RPMI8226 (cell line): ENCODE results near the gene MARCKSL1.
A peak's percentile ranks its signal among the peaks of the same experiment; 100 is the strongest.
"Not testable (repeated sequence)": the region's sequence is repeated elsewhere in the genome, so short reads cannot be mapped to it uniquely, and the experiment has no call there.

ENCODE experiments used
- DNase-seq: peaks from one replicate; pipeline ENCODE4 v3.0.0-alpha.2; 2015

MARCKSL1 gene

GRCh38 chr1:32332290-32333079 is 3.5 kb downstream of the MARCKSL1 start:
- DNase-seq = no peak

- DNase-seq = no peak
Measured at GRCh38 chr1:32331549-32331948, 4.5 kb downstream of the MARCKSL1 start.

GRCh38 chr1:32330558-32331151 is 5.4 kb downstream of the MARCKSL1 start:
- no peak for DNase-seq

- DNase-seq = no peak
Measured at GRCh38 chr1:32329931-32330466, 6.0 kb downstream of the MARCKSL1 start.

- DNase-seq = no peak
Measured at GRCh38 chr1:32327204-32327603, 8.8 kb downstream of the MARCKSL1 start.

- DNase-seq = no peak
Measured at GRCh38 chr1:32321712-32322291, 14.2 kb downstream of the MARCKSL1 start.

GRCh38 chr1:32318127-32318869 is 17.7 kb downstream of the MARCKSL1 start:
- no peak for DNase-seq

- no peak for DNase-seq
Measured at GRCh38 chr1:32316903-32317277, 19.1 kb downstream of the MARCKSL1 start.

- DNase-seq = no peak
Measured at GRCh38 chr1:32311709-32312393, 24.2 kb downstream of the MARCKSL1 start.

- DNase-seq = no peak
Measured at GRCh38 chr1:32309960-32310359, 26.1 kb downstream of the MARCKSL1 start.

- no peak for DNase-seq
Measured at GRCh38 chr1:32307324-32307723, 28.7 kb downstream of the MARCKSL1 start.

- DNase-seq = no peak
Measured at GRCh38 chr1:32305310-32305709, 30.7 kb downstream of the MARCKSL1 start.

- no peak for DNase-seq
Measured at GRCh38 chr1:32303997-32304622, 31.9 kb downstream of the MARCKSL1 start.

- no peak for DNase-seq
Measured at GRCh38 chr1:32303358-32303757, 32.7 kb downstream of the MARCKSL1 start.

- DNase-seq = no peak
Measured at GRCh38 chr1:32299327-32299726, 36.7 kb downstream of the MARCKSL1 start.

GRCh38 chr1:32298211-32298610 is 37.8 kb downstream of the MARCKSL1 start:
- not testable (repeated sequence) for DNase-seq

- peak; percentile 100 for DNase-seq
Measured at GRCh38 chr1:32291708-32292538, 44.1 kb downstream of the MARCKSL1 start, which contains the start of gene HDAC1. HDAC1 (plus strand) TSS chr1:32292083; CDS start chr1:32292170, 87 bp downstream.

- DNase-seq = no peak
Measured at GRCh38 chr1:32291145-32291707, 44.8 kb downstream of the MARCKSL1 start.

GRCh38 chr1:32289256-32289655 is 46.8 kb downstream of the MARCKSL1 start:
- DNase-seq = no peak

GRCh38 chr1:32286763-32287162 is 49.3 kb downstream of the MARCKSL1 start:
- no peak for DNase-seq

GRCh38 chr1:32285658-32286057 is 50.4 kb downstream of the MARCKSL1 start:
- DNase-seq = no peak
